Activated CD4-positive, alpha-beta T cell treated with anti-CD3 and anti-CD28 coated beads, Interleukin-2, Interleukin-6, amounts not matched to agents 100 ng/mL and 50 ng/mL, durations not matched to agents 16 hours and 8 hours (primary cell): Measurements from ENCODE around the gene SRCAP.
"Not testable (repeated sequence)": the region's sequence is repeated elsewhere in the genome, so short reads cannot be mapped to it uniquely, and the experiment has no call there.

Source experiments
- DNase-seq: peaks from one replicate; pipeline ENCODE4 v3.0.0-alpha.2; 2020

The SRCAP gene

DNA sequence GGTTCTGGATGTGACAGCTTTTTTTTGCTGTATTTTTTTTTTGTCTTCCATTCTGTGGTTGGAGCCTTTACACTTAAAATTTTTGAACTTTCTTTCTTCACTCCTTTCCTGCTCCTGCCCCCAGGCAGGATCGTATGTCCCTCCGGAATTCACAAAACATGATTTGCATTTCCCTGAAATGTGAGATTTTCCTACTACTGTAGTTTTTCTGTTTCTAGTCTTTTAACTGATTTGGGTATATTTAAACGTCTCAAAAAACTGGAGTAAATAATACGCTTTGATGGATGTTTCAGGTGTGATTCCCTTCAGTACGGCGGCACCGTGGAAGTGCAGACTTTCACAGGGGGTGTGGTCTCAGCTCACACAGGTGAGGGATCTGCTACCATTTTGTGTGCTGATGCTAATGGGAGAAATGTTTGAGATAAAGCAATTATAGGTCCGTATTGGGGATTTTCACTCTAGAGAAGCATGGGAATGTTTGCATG lies 686 bp downstream of the SRCAP start:
- no peak for DNase-seq

DNA sequence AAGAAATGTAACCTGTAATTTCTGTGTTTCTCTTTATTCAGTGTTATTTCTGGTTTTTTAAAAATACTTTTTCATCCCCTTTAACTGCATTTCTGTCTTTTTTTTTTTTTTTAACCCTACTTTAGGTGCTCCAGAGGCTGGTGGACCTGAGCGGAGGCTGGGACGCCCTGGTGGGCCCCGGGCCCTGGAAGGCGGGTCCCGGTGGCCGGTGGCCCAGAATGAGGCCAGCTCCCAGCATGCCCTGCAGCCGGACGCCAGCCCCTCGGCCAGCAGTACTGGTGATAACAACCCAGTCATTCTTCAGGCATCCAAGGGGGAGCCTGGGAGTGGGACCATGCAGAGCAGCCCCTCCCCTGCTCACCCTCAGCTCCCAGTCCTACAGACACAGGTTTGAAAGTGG lies 1.5 kb downstream of the SRCAP start:
- no peak for DNase-seq

DNA sequence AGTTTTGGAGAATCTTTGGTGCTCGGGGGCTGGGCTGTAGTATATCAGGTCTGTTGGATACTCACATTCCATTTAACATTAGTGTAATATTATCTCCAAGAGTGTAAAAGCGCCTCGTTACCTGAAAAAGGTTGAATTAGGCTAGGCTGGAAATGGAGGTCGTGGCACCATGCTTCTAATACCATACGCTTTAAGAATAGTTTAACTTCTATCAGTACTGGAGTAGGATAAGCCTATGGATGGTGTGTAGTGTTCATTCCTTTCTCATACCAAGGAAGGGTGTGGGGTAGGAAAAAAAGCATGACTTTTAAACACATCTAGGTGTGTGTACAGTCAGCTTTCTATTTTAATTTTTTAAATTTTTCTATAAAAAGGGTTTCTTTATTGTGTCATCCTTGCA lies 2.0 kb downstream of the SRCAP start:
- DNase-seq: no peak

DNA sequence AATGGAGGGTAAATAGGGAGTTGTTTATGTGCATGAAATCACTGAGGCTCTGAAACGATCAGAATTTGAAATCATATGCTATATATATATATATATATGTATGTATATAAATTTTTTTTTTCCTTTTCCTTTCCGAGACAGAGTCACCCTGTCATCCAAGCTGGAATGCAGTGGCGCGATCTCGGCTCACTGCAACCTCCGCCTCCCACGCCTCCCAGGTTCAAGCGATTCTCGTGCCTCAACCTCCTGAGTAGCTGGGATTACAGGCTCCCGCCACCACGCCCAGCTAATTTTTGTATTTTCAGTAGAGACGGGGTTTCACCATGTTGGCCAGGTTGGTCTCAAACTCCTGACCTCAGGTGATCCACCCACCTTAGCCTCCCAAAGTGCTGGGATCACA lies 4.1 kb downstream of the SRCAP start:
- not testable (repeated sequence) for DNase-seq

DNA sequence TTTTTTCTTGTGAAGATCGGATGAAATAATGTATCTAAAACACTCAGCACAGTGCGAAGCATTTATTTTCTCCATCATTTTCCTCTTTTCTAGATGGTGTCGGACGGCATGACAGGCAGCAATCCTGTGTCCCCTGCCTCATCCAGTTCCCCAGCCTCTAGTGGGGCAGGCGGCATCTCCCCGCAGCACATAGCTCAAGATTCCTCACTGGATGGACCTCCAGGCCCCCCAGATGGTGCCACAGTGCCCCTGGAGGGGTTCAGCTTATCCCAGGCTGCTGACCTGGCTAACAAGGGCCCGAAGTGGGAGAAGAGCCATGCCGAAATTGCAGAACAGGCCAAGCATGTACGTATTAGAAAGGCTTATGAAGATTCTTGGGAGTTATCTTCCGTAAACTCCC lies 5.0 kb downstream of the SRCAP start:
- DNase-seq: no peak

DNA sequence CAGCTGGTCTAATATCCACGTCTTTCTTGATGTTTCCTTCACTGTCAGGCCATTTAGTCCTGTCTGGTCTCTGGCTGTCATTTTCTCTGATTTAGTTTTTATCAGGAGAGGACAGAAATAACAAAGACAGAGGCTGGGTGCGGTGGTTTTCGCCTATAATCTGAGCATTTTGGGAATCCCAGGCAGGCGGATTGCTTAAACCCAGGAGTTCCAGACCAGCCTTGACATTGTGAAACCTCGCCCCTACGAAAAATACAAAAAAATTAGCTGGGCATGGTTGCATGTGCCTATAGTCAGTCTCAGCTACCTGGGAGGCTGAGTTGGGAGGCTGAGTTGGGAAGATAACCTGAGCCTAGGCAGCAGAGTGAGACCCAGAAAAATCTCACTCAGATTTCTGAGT lies 7.1 kb downstream of the SRCAP start:
- no peak for DNase-seq

DNA sequence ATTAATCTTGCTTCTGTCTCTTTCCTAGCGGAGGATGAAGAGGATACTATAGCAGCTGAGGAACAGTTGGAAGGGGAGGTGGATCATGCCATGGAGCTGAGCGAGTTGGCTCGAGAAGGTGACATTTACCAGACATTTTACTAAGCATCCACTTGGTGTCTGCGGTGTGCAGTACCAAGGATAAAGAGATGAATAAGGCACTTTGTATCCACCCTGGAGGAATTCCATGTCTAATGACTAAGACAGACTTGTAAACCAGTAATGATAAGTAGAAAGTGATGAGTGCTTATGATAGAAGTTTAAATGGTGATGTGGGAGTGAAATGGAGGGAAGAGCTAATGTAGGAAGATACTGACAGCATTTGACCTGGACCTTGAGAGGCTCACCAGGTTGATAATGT lies 12.0 kb downstream of the SRCAP start:
- no peak for DNase-seq

DNA sequence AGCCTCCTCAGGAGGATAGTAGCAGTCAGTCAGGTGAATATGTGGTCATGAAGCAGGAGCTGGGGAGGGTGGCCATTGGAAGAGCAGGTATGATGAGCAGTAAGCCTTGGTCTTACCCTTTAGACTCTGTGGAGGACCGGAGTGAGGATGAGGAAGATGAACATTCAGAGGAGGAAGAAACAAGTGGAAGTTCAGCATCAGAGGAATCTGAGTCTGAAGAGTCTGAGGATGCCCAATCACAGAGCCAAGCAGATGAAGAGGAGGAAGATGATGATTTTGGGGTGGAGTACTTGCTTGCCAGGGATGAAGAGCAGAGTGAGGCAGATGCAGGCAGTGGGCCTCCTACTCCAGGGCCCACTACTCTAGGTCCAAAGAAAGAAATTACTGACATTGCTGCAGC lies 12.7 kb downstream of the SRCAP start:
- no peak for DNase-seq

DNA sequence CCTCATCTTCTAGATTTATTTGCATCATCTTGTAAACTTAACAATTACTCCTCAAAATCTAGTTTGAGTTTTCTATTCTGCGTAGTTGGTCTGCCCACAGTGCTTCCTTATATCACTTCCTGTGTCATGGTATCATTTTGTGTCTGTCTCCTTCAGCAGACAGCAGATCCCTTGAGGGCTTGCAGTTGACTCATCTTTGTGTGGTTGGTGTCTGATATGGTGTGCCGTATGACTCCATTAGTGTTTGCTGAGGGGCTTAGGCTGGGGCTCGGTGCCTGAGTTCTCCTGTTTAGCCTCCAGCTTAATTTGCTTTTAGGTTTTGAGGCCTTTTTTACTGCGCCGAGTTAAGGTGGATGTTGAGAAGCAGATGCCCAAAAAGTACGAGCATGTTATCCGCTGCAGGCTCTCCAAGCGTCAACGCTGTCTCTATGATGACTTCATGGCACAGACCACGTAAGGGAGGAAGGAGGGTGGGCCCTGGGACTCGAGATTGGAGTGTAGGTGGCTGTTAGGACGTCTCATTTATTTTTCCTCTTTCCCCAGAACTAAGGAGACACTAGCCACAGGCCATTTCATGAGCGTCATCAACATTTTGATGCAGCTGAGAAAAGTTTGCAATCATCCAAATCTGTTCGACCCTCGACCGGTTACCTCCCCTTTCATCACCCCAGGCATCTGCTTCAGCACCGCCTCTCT lies 16.9 kb downstream of the SRCAP start:
- peak; percentile 80 for DNase-seq

DNA sequence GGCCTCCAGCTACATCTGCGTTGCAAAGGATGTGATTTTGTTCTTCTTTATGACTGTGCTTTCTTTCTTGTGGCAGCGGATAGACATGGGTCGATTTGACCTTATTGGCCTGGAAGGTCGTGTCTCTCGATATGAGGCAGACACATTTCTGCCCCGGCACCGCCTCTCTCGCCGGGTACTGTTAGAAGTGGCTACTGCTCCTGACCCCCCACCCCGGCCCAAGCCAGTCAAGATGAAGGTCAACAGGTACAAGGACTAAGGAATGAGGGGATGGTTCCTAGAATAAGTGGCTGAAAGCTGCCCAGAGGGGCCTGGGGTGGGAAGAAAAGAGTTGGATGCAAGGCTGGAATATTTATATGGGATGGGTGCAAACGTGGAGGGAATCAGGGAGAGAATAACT lies 21.1 kb downstream of the SRCAP start:
- DNase-seq: no peak

DNA sequence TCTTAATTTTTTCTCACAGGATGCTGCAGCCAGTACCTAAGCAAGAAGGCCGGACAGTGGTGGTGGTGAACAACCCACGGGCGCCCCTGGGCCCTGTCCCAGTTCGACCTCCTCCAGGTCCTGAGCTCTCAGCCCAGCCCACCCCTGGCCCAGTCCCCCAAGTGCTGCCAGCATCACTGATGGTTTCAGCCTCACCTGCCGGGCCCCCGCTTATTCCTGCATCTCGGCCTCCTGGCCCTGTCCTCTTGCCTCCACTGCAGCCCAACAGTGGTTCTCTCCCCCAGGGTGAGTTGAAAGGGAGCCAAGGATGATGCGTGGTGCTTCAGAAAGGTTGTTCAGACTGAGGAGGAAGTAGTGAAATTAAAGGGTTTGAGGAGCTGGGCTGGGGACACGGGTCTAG lies 21.7 kb downstream of the SRCAP start:
- no peak for DNase-seq

DNA sequence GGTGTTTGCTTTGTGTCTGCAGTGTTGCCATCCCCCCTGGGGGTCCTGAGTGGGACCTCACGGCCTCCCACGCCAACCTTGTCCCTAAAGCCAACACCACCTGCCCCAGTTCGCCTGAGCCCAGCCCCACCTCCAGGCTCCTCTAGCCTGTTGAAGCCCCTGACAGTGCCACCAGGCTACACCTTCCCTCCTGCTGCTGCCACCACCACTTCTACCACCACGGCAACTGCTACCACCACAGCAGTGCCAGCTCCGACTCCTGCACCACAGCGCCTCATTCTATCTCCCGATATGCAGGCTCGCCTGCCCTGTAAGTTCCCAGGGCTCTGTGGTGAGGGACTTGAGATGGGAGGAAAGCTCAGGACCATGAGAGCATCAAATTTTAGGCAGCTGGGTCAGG lies 22.2 kb downstream of the SRCAP start:
- DNase-seq: no peak

DNA sequence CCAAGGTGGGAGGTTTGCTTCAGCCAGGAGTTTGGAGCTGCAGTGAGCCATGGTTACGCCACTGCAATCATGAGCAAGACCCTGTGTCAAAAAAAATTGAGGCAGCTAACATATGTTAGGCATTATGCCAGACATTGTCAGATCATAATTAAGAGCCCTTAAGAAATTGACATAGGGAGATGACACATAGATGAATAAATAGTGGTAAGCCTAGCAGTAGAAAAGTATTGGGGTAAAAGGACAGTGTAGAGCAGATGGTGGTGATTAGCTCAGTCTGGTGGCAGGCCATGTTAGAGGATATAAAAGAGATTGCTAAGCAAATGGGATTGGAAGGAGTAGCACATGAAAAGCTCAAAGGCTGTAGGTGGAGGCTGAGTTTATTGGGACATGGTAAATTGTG lies 22.6 kb downstream of the SRCAP start:
- no peak for DNase-seq

DNA sequence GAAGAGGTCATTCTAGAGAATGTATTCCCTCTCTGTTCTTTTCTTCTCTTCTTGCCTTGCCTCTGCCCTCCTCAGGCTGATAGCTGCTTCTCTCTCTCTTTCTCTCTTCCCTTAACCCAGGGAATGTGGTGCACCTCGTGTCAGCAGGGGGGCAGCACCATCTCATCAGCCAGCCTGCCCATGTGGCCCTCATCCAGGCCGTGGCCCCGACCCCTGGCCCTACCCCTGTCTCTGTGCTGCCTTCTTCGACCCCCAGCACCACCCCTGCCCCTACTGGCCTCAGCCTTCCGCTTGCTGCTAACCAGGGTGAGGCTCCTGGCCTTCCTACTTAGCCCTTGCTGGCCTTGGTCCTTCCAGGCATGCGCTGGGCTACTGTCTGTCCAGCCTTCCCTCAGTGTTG lies 23.5 kb downstream of the SRCAP start:
- DNase-seq: no peak

DNA sequence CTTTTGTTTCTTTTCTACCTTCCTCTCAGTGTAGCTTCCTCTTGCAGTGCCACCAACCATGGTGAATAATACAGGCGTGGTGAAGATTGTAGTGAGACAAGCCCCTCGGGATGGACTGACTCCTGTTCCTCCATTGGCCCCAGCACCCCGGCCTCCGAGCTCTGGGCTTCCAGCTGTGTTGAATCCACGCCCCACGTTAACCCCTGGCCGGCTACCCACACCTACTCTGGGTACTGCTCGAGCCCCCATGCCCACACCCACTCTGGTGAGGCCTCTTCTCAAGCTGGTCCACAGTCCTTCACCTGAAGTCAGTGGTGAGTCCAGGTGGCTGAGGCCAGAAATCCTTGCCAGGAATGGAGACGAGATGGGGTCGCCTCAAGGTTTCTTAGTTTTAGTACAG lies 23.9 kb downstream of the SRCAP start:
- DNase-seq: no peak

DNA sequence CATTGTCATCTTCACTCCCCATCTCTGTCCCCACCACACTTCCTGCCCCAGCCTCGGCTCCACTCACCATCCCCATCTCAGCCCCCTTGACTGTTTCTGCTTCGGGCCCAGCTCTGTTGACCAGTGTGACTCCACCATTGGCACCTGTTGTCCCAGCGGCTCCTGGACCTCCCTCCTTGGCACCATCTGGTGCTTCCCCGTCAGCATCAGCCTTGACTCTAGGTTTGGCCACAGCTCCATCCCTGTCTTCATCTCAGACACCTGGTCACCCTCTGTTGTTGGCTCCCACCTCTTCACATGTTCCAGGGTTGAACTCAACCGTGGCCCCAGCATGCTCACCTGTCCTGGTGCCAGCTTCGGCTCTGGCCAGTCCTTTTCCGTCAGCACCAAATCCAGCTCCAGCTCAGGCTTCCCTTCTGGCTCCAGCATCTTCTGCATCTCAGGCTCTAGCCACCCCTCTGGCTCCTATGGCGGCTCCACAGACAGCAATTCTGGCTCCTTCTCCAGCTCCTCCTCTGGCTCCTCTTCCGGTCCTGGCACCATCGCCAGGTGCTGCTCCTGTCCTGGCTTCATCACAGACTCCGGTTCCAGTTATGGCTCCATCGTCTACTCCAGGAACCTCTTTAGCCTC lies 24.9 kb downstream of the SRCAP start:
- DNase-seq: no peak

DNA sequence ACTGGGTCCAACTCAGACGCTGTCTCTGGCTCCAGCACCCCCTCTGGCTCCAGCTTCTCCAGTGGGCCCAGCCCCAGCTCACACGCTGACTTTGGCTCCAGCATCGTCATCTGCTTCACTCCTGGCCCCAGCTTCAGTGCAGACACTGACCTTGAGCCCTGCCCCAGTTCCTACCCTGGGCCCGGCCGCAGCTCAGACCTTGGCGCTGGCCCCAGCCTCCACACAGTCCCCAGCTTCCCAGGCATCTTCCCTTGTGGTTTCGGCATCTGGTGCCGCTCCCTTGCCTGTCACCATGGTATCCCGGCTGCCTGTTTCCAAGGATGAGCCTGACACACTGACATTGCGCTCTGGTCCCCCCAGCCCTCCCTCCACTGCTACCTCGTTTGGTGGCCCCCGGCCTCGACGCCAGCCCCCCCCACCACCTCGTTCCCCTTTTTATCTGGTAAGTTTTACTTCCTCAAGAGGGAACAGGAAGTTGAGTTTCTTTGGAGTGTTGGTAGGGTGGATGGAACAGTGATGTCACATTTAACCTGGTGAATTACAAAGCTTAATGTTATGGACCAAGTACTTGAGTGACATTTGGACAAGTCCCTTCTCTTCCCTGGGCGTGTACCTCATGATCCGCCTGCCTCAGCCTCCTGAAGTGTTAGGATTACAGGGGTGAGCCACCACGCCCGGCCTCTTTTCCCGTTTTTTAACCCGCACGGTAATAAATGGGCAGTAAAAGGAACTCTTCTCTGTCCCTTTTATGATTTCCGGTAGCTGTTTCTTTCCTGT lies 25.9 kb downstream of the SRCAP start:
- no peak for DNase-seq

DNA sequence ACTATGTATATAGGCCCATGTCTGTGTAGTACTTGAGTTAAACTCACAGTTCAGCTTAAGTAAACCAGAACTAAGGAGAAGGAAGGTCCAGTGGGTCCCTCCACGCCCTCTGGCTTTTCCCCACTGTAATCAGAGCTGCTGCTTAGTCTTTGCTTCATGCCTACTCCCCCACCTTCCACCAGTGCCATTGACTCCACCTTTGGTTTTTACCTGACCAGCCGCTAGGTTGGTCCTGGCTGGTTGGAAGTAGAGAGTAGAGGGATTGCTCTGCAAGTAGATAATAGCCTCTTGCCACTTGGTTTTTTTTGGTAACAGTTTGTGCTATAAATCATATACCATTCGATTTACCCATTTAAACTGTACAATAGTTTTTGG lies 26.4 kb downstream of the SRCAP start:
- no peak for DNase-seq

DNA sequence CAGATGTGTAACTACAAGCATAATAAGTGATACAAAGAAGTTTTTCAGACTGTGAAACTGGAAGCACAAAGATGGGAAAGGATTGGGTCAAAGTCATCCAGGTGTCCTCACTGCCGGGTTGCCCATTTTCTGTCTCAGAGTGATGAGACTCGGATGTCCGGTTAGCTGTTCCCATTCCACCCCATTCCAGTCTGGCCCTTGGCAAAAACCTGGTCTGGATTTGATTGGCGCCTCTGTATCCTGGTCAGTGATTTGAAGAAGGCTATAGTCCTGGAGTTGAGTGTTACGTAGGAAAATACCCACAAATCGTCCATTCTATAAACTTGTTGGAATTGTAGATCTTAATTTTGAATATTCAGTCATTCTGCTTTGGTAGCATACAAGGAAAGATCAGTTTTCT lies 29.4 kb downstream of the SRCAP start:
- DNase-seq: no peak

DNA sequence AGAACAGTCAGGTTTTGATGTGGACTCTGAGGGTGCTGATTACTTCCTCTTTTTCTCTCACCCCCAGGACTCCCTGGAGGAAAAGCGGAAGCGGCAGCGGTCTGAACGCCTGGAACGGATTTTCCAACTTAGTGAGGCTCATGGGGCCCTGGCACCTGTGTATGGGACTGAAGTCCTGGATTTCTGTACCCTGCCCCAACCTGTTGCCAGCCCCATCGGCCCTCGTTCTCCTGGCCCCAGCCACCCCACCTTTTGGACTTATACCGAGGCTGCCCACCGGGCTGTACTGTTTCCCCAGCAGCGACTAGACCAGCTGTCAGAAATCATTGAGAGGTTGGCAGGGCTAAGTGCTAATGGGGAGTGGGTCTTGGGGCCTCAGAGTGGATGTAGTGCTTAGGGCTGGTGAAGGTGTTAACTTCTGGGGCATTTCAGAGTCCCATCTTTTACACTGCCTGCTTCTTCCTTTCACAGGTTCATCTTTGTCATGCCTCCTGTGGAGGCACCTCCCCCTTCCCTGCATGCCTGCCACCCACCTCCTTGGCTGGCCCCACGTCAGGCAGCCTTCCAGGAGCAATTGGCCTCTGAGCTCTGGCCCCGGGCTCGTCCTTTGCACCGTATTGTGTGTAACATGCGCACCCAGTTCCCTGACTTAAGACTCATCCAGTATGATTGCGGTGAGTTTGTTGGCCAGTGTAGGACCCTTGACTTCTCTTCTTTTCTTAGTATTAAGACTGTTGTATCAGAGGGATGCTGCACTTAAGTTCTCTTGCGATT lies 30.1 kb downstream of the SRCAP start:
- DNase-seq: no peak

DNA sequence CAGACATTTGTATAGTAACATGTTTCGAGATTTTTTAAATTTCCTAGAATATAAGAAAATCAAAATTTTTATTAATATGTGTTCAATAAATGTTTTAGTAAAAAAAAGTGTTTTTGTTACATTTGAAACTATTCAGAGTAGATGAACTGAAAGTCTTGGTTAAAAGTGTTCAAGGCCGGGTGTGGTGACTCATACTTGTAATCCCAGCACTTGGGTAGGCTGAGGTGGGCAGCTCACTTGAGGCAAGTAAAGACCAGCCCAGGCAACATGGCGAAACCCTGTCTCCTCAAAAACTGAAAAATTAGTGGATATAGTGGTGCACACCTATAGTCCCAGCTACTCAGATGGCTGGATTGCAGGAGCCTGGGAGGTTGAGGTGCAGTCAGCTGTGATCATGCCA lies 32.4 kb downstream of the SRCAP start:
- peak; percentile 21 for DNase-seq

DNA sequence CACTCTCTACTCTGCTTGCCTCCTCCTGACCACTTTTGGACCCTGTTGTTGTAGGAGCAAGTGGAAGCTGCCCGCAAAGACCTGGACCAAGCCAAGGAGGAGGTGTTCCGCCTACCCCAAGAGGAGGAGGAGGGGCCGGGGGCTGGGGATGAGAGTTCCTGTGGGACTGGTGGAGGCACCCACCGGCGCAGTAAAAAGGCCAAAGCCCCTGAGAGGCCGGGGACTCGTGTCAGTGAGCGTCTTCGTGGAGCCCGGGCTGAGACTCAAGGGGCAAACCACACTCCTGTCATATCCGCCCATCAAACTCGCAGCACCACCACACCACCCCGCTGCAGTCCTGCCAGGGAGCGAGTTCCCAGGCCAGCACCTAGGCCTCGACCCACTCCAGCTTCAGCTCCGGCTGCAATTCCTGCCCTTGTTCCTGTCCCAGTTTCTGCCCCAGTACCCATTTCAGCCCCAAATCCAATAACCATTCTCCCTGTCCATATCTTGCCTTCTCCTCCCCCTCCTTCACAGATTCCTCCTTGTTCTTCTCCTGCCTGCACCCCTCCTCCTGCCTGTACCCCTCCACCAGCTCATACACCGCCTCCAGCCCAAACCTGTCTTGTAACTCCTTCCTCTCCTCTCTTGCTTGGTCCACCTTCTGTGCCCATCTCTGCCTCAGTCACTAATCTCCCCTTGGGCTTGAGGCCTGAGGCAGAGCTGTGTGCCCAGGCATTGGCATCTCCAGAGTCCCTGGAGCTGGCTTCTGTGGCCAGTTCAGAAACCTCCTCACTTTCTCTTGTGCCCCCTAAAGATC lies 38.2 kb downstream of the SRCAP start:
- DNase-seq: no peak
